Trophoblast cell (in vitro differentiated cells and primary cell): ENCODE data around the gene YTHDF1.

Source experiments
- DNase-seq, 2 donors: peaks; one replicate each; pipeline ENCODE4 v3.0.0-alpha.2; 2016
- H2AFZ ChIP-seq: 2 replicates; pipeline ENCODE4 v1.6.1; 2013; ENCODE audit warnings: low read length, moderate library complexity, mild to moderate bottlenecking; ENCODE audit not compliant: insufficient read depth, poor library complexity
- H2AK5ac ChIP-seq: 2 replicates; pipeline ENCODE4 v1.6.1; 2013; ENCODE audit warnings: mild to moderate bottlenecking, low read length
- H2BK120ac ChIP-seq: 2 replicates; pipeline ENCODE4 v1.6.1; 2013; ENCODE audit warnings: low read length, mild to moderate bottlenecking, moderate library complexity; ENCODE audit not compliant: insufficient read depth, poor library complexity
- H2BK12ac ChIP-seq: 2 replicates; pipeline ENCODE4 v1.6.1; 2013; ENCODE audit warnings: mild to moderate bottlenecking, low read length, moderate library complexity
- H2BK5ac ChIP-seq: 2 replicates; pipeline ENCODE4 v1.6.1; 2013; ENCODE audit warnings: low read length, low read depth, moderate library complexity, mild to moderate bottlenecking; ENCODE audit not compliant: poor library complexity
- H3K14ac ChIP-seq: 2 replicates; pipeline ENCODE4 v1.6.1; 2013; ENCODE audit warnings: mild to moderate bottlenecking, low read length
- H3K18ac ChIP-seq: 2 replicates; pipeline ENCODE4 v1.6.1; 2013; ENCODE audit warnings: mild to moderate bottlenecking, low read length
- H3K23ac ChIP-seq: 2 replicates; pipeline ENCODE4 v1.6.1; 2013; ENCODE audit warnings: low read length
- H3K27ac ChIP-seq: 2 replicates; pipeline ENCODE4 v1.5.1; 2013; ENCODE audit warnings: low read depth, mild to moderate bottlenecking, inconsistent platforms, low read length, moderate library complexity
- H3K27me3 ChIP-seq: 2 replicates; pipeline ENCODE4 v1.6.1; 2013; ENCODE audit warnings: inconsistent platforms, mild to moderate bottlenecking, low read length, moderate library complexity; ENCODE audit not compliant: insufficient read depth
- H3K36me3 ChIP-seq, 2 experiments: 1 replicate in 1 of 2; 2 replicates in 1 of 2; pipeline ENCODE4 v1.6.1; 2013; ENCODE audit warnings: low read length in 2 of 2, mild to moderate bottlenecking in 2 of 2, moderate library complexity in 1 of 2; ENCODE audit not compliant: insufficient read depth in 2 of 2, control insufficient read depth in 1 of 2
- H3K4ac ChIP-seq: 2 replicates; pipeline ENCODE4 v1.6.1; 2013; ENCODE audit warnings: low read depth, mild to moderate bottlenecking, low read length, moderate library complexity
- H3K4me1 ChIP-seq, 2 experiments: 1 replicate in 1 of 2; 2 replicates in 1 of 2; pipeline ENCODE4 v1.6.1; 2013; ENCODE audit warnings: low read length in 2 of 2, mild to moderate bottlenecking in 2 of 2, moderate library complexity in 1 of 2; ENCODE audit not compliant: insufficient read depth in 2 of 2, control insufficient read depth in 1 of 2
- H3K4me2 ChIP-seq: 2 replicates; pipeline ENCODE4 v1.6.1; 2013; ENCODE audit warnings: inconsistent platforms, mild to moderate bottlenecking, low read length, moderate library complexity
- H3K4me3 ChIP-seq: 2 replicates; pipeline ENCODE4 v1.5.1; 2013; ENCODE audit warnings: mild to moderate bottlenecking, low read depth, low read length, inconsistent platforms
- H3K79me1 ChIP-seq: one replicate; pipeline ENCODE4 v1.6.1; 2013; ENCODE audit warnings: low read length
- H3K79me2 ChIP-seq: 2 replicates; pipeline ENCODE4 v1.6.1; 2013; ENCODE audit warnings: low read length, mild to moderate bottlenecking; ENCODE audit not compliant: control insufficient read depth, insufficient read depth, poor library complexity
- H3K9ac ChIP-seq: 2 replicates; pipeline ENCODE4 v1.6.1; 2013; ENCODE audit warnings: mild to moderate bottlenecking, low read length
- H3K9me3 ChIP-seq: 2 replicates; pipeline ENCODE4 v1.6.1; 2013; ENCODE audit warnings: low read depth, mild to moderate bottlenecking, control low read depth, inconsistent platforms, low read length; ENCODE audit not compliant: insufficient read depth
- H4K12ac ChIP-seq: 2 replicates; pipeline ENCODE4 v1.6.1; 2013; ENCODE audit warnings: low read depth, mild to moderate bottlenecking, low read length, moderate library complexity
- H4K8ac ChIP-seq: 2 replicates; pipeline ENCODE4 v1.6.1; 2013; ENCODE audit warnings: low read depth, mild to moderate bottlenecking, low read length, moderate library complexity
- H4K91ac ChIP-seq: one replicate; pipeline ENCODE4 v1.6.1; 2013; ENCODE audit warnings: low read depth, mild to moderate bottlenecking, low read length, moderate library complexity
- WGBS: extraction: QIAGEN DNeasy Blood & Tissue Kit; methylation state at CpG from one replicate; pipeline ENCODE4 v1.1.7; 2013; ENCODE audit warnings: missing lambda C conversion rate; ENCODE audit not compliant: insufficient read length, insufficient coverage; ENCODE audit errors: extremely low coverage; 5-methylcytosine and 5-hydroxymethylcytosine counted together

Gene YTHDF1

GRCh38 chr20:63188641-63189321, 27.1 kb downstream of the YTHDF1 start:
- WGBS, result no CpG with 5 or more reads among the region's 15 CpGs
- Histone ChIP-seq H3K79me2 (no peaks in the 10 kb centered on the region), H3K4me3 (no peak overlapping the region)

GRCh38 chr20:63188159-63188442, 27.8 kb downstream of the YTHDF1 start:
- Histone ChIP-seq H3K4me3 (no peak overlapping the region), H4K91ac (no peak overlapping the region), H4K12ac (no peak overlapping the region), H2AK5ac (no peak overlapping the region), H2BK120ac (no peak overlapping the region), H3K4me1 (no peaks in the 10 kb centered on the region), H3K18ac (no peak overlapping the region), H3K23ac (no peak overlapping the region), H3K14ac (no peak overlapping the region), H3K4ac (no peak overlapping the region), H3K79me1 (no peaks in the 10 kb centered on the region), H3K9me3 (peaks cover 17% of the 10 kb centered on the region), H3K79me2 (no peaks in the 10 kb centered on the region), H3K27me3 (no peaks in the 10 kb centered on the region), H2BK12ac (no peak overlapping the region), H3K9ac (no peak overlapping the region), H3K27ac (no peak overlapping the region), H3K4me2 (no peak overlapping the region), H4K8ac (no peak overlapping the region), H3K36me3 (peaks cover 0 to 2% of the 10 kb centered on the region in 2 experiments), H2BK5ac (no peak overlapping the region), H2AFZ (no peak overlapping the region)
- no peak for DNase-seq
- WGBS, result no CpG with 5 or more reads among the region's 13 CpGs

More at GRCh38 chr20:63188641-63189321, 27.1 kb downstream of the YTHDF1 start:
- Histone ChIP-seq H2AK5ac (no peak overlapping the region), H3K79me1 (no peaks in the 10 kb centered on the region), H4K91ac (no peak overlapping the region), H3K9me3 (peaks cover 17% of the 10 kb centered on the region), H2BK5ac (no peak overlapping the region), H3K36me3 (peaks cover 0 to 2% of the 10 kb centered on the region in 2 experiments), H3K27me3 (no peaks in the 10 kb centered on the region), H3K18ac (no peak overlapping the region), H3K4ac (no peak overlapping the region), H3K4me1 (no peaks in the 10 kb centered on the region), H3K23ac (no peak overlapping the region), H4K12ac (no peak overlapping the region), H3K9ac (no peak overlapping the region), H2BK12ac (no peak overlapping the region), H4K8ac (no peak overlapping the region), H3K14ac (no peak overlapping the region), H3K27ac (no peak overlapping the region), H2AFZ (no peak overlapping the region), H3K4me2 (no peak overlapping the region), H2BK120ac (no peak overlapping the region)
- DNase-seq, result no peak

GRCh38 chr20:63187338-63188158, 28.4 kb downstream of the YTHDF1 start:
- no peak for DNase-seq
- Histone ChIP-seq H3K4ac (no peak overlapping the region), H4K12ac (no peak overlapping the region), H2BK12ac (no peak overlapping the region), H3K27ac (no peak overlapping the region), H3K79me2 (no peaks in the 10 kb centered on the region), H2AFZ (no peak overlapping the region), H2AK5ac (no peak overlapping the region), H3K4me3 (no peak overlapping the region), H4K91ac (no peak overlapping the region), H3K79me1 (no peaks in the 10 kb centered on the region), H3K9me3 (peaks cover 17% of the 10 kb centered on the region), H3K27me3 (no peaks in the 10 kb centered on the region), H3K23ac (no peak overlapping the region), H3K9ac (no peak overlapping the region), H4K8ac (no peak overlapping the region), H2BK5ac (no peak overlapping the region), H3K36me3 (peaks cover 0 to 2% of the 10 kb centered on the region in 2 experiments), H3K14ac (no peak overlapping the region), H3K4me1 (no peaks in the 10 kb centered on the region), H2BK120ac (no peak overlapping the region), H3K4me2 (no peak overlapping the region), H3K18ac (no peak overlapping the region)
- no CpG with 5 or more reads among the region's 7 CpGs for WGBS

GRCh38 chr20:63186528-63187316, 29.2 kb downstream of the YTHDF1 start:
- H3K9ac ChIP-seq, result no peak overlapping the region
- H3K79me2 ChIP-seq, result no peaks in the 10 kb centered on the region
- no peak overlapping the region for H3K4me2 ChIP-seq
- H3K9me3 ChIP-seq, result peaks cover 17% of the 10 kb centered on the region
- H2AFZ ChIP-seq, result no peak overlapping the region
- no peak overlapping the region for H2BK120ac ChIP-seq
- no peak overlapping the region for H3K27ac ChIP-seq
- H4K91ac ChIP-seq, result no peak overlapping the region
- no CpG with 5 or more reads among the region's 8 CpGs for WGBS
- H3K14ac ChIP-seq, result no peak overlapping the region
- H4K8ac ChIP-seq, result no peak overlapping the region
- H2AK5ac ChIP-seq, result no peak overlapping the region
- no peak overlapping the region for H2BK12ac ChIP-seq
- H3K36me3 ChIP-seq, result peaks cover 0 to 2% of the 10 kb centered on the region in 2 experiments
- no peak overlapping the region for H2BK5ac ChIP-seq
- DNase-seq, result peak; percentile 17 to 24
- H4K12ac ChIP-seq, result no peak overlapping the region
- no peak overlapping the region for H3K4me3 ChIP-seq
- H3K27me3 ChIP-seq, result no peaks in the 10 kb centered on the region
- H3K4me1 ChIP-seq, result no peaks in the 10 kb centered on the region
- H3K18ac ChIP-seq, result no peak overlapping the region
- no peak overlapping the region for H3K4ac ChIP-seq
- no peaks in the 10 kb centered on the region for H3K79me1 ChIP-seq
- no peak overlapping the region for H3K23ac ChIP-seq
